ENCODE data around the gene ABCB9.
A peak's percentile ranks its signal among the peaks of the same experiment; 100 is the strongest.

The ABCB9 gene

DNA sequence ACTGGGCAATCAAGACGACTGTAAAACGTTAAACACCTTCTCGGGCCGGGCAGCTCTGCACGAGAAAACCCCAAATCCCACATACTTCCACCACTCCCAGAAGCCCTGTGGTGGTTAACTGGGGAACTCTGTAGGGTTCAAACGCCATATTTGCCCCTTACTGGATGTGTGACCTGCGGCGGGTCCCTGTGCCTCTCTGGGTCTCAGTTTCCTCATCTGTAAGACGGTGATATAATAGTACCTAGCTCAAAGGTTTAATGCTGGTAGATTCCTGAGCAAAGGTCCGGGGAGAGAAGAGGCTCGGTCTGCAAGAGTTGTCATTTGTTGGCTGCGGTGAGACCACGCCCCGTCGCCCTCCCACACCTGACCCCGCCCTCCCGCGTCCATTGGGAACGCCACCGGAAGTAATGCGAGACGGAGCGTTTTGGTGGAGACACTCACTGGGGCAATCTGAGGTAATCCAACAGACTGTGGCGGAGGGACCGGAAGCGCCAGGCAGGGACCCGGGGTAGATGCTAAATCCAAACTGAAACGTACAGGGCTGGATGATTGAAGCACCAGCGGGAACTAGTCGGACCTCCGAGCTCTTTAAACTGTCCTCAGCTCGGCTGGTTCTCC is 8.1 kb upstream of the ABCB9 start:
- H3K27ac Mint-ChIP-seq, result peak overlapping the region; percentile 95
- no peaks in the 10 kb centered on the region for H3K36me3 Mint-ChIP-seq
- ATAC-seq (ENCODE audit: low read depth) (peak; percentile 85), DNase-seq (ENCODE audit: low spot score in 2 of 2) (peak; percentile 92 to 98)
- H3K9me3 Mint-ChIP-seq, result no peaks in the 10 kb centered on the region
- H3K27me3 Mint-ChIP-seq, result no peaks in the 10 kb centered on the region
- H3K4me3 Mint-ChIP-seq, result peak overlapping the region; percentile 93
- H3K4me1 Mint-ChIP-seq, result peaks cover 10% of the 10 kb centered on the region

- Mint-ChIP-seq H3K27ac (no peak overlapping the region), H3K36me3 (no peaks in the 10 kb centered on the region), H3K27me3 (no peaks in the 10 kb centered on the region), H3K4me3 (no peak overlapping the region), H3K9me3 (no peaks in the 10 kb centered on the region), H3K4me1 (peaks cover 6% of the 10 kb centered on the region)
- DNase-seq (ENCODE audit: low spot score in 2 of 2) (no peak), ATAC-seq (ENCODE audit: low read depth) (no peak)
Observed at GRCh38 chr12:122969676-122970075, 3.4 kb upstream of the ABCB9 start.

DNA sequence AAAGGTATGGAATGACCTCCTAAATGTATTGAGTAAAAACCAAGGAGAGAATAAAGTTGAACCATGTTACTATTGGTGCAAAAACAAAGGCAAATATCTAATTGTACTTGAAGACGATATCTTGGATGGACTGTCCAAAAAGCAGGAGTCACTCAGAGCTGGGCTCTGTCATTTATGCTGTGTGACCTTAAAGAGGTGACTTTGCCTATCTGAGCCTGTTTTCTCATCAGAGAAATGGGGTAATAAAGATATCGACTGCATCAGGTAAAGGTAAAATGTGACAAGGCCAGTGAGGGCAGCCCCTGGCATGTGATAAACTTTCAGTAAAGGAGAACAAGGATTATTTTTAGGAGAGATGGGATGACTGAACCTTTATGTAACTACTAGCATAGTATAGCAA is 1.8 kb upstream of the ABCB9 start:
- ATAC-seq (ENCODE audit: low read depth) (no peak), DNase-seq (ENCODE audit: low spot score in 2 of 2) (no peak)
- no peak overlapping the region for H3K27ac Mint-ChIP-seq
- no peaks in the 10 kb centered on the region for H3K9me3 Mint-ChIP-seq
- H3K36me3 Mint-ChIP-seq, result no peaks in the 10 kb centered on the region
- no peak overlapping the region for H3K4me3 Mint-ChIP-seq
- H3K4me1 Mint-ChIP-seq, result peaks cover 6% of the 10 kb centered on the region
- H3K27me3 Mint-ChIP-seq, result no peaks in the 10 kb centered on the region

- peak overlapping the region; percentile 65 for H3K4me3 Mint-ChIP-seq
- H3K9me3 Mint-ChIP-seq, result no peaks in the 10 kb centered on the region
- H3K36me3 Mint-ChIP-seq, result no peaks in the 10 kb centered on the region
- H3K27ac Mint-ChIP-seq, result peak overlapping the region; percentile 6
- H3K4me1 Mint-ChIP-seq, result peaks cover 6% of the 10 kb centered on the region
- no peaks in the 10 kb centered on the region for H3K27me3 Mint-ChIP-seq
- no peak for ATAC-seq (ENCODE audit: low read depth)
- DNase-seq (ENCODE audit: low spot score in 2 of 2), result no peak
Observed at GRCh38 chr12:122966743-122967550, 684 bp upstream of the ABCB9 start.

GRCh38 chr12:122965321-122965751 is 927 bp downstream of the ABCB9 start:
- H3K9me3 Mint-ChIP-seq, result no peaks in the 10 kb centered on the region
- no peaks in the 10 kb centered on the region for H3K36me3 Mint-ChIP-seq
- no peak overlapping the region for H3K27ac Mint-ChIP-seq
- H3K4me1 Mint-ChIP-seq, result peaks cover 6% of the 10 kb centered on the region
- no peak for DNase-seq (ENCODE audit: low spot score in 2 of 2)
- H3K27me3 Mint-ChIP-seq, result no peaks in the 10 kb centered on the region
- no peak for ATAC-seq (ENCODE audit: low read depth)
- H3K4me3 Mint-ChIP-seq, result peak overlapping the region; percentile 37

DNA sequence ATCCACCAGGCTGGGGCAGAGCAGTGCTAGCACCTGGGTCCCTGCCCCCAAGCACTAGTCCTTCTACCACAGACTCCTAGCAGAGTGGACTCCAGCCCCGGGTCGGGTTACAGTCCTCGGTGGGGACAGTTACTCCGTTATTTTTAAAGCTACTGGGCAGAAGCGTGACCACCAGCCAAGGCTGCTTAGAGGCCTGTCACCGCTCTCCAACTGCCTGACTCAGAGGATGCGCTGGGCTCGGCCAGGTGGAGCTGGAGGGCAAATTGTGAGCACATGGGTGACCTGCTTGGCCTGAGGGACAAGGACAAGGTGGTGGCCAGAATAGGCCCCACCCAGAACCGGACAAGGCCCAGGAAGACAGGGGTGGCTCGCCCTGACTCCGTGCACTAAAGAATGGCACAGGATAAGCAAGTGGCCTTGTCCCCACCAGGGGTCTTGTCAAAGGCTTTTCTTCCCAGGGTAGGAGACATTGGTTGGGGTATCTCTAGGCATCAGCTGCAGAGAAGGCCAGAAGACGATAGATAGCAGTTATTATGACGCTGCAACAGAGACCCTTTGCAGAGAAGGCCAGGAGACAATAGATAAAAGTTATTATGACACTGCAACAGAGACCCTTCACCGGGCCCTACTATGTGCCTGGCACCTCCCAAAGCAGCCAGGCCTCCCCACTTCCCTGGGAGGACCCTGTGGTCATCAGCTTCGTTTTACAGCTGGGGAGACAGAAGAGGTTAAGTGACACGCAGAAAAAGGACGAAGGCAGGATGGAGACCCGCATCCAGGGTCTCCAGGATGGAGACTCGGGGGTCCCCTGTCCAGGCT is 1.6 kb downstream of the ABCB9 start:
- no peak for ATAC-seq (ENCODE audit: low read depth)
- DNase-seq (ENCODE audit: low spot score in 2 of 2), result no peak
- Mint-ChIP-seq H3K27ac (no peak overlapping the region), H3K4me3 (peak overlapping the region; percentile 59), H3K27me3 (no peaks in the 10 kb centered on the region), H3K9me3 (no peaks in the 10 kb centered on the region), H3K4me1 (peaks cover 5% of the 10 kb centered on the region), H3K36me3 (no peaks in the 10 kb centered on the region)

GRCh38 chr12:122963941-122964265 is 2.4 kb downstream of the ABCB9 start:
- Mint-ChIP-seq H3K27me3 (no peaks in the 10 kb centered on the region), H3K36me3 (no peaks in the 10 kb centered on the region)

GRCh38 chr12:122961531-122962329 is 4.5 kb downstream of the ABCB9 start:
- ATAC-seq (ENCODE audit: low read depth) (no peak), DNase-seq (ENCODE audit: low spot score in 2 of 2) (no peak)
- Mint-ChIP-seq H3K9me3 (no peaks in the 10 kb centered on the region), H3K4me1 (peaks cover under 1% of the 10 kb centered on the region), H3K27me3 (no peaks in the 10 kb centered on the region), H3K27ac (no peak overlapping the region), H3K36me3 (no peaks in the 10 kb centered on the region), H3K4me3 (no peak overlapping the region)

More at GRCh38 chr12:122963941-122964265, 2.4 kb downstream of the ABCB9 start:
- ATAC-seq (ENCODE audit: low read depth), result no peak
- H3K27ac Mint-ChIP-seq, result no peak overlapping the region
- peaks cover 4% of the 10 kb centered on the region for H3K4me1 Mint-ChIP-seq
- no peaks in the 10 kb centered on the region for H3K9me3 Mint-ChIP-seq
- H3K4me3 Mint-ChIP-seq, result no peak overlapping the region
- DNase-seq (ENCODE audit: low spot score in 2 of 2), result no peak

GRCh38 chr12:122960193-122960569 is 6.1 kb downstream of the ABCB9 start:
- Mint-ChIP-seq H3K4me1 (no peaks in the 10 kb centered on the region), H3K4me3 (no peak overlapping the region), H3K9me3 (no peaks in the 10 kb centered on the region), H3K36me3 (no peaks in the 10 kb centered on the region), H3K27me3 (no peaks in the 10 kb centered on the region), H3K27ac (no peak overlapping the region)
- ATAC-seq (ENCODE audit: low read depth) (no peak), DNase-seq (ENCODE audit: low spot score in 2 of 2) (no peak)

- ATAC-seq (ENCODE audit: low read depth), result no peak
- no peaks in the 10 kb centered on the region for H3K9me3 Mint-ChIP-seq
- no peaks in the 10 kb centered on the region for H3K27me3 Mint-ChIP-seq
- H3K4me1 Mint-ChIP-seq, result no peaks in the 10 kb centered on the region
- no peak overlapping the region for H3K4me3 Mint-ChIP-seq
- no peak for DNase-seq (ENCODE audit: low spot score in 2 of 2)
- H3K36me3 Mint-ChIP-seq, result no peaks in the 10 kb centered on the region
- no peak overlapping the region for H3K27ac Mint-ChIP-seq
Observed at GRCh38 chr12:122959566-122960192, 6.6 kb downstream of the ABCB9 start.

- Mint-ChIP-seq H3K9me3 (no peaks in the 10 kb centered on the region), H3K27ac (no peak overlapping the region), H3K27me3 (no peaks in the 10 kb centered on the region), H3K36me3 (no peaks in the 10 kb centered on the region), H3K4me1 (no peaks in the 10 kb centered on the region), H3K4me3 (no peak overlapping the region)
- DNase-seq (ENCODE audit: low spot score in 2 of 2) (no peak), ATAC-seq (ENCODE audit: low read depth) (no peak)
Observed at GRCh38 chr12:122958198-122958888, 7.9 kb downstream of the ABCB9 start.

- Mint-ChIP-seq H3K27ac (no peak overlapping the region), H3K4me1 (peaks cover 10% of the 10 kb centered on the region), H3K36me3 (no peaks in the 10 kb centered on the region), H3K9me3 (no peaks in the 10 kb centered on the region), H3K27me3 (no peaks in the 10 kb centered on the region), H3K4me3 (no peak overlapping the region)
- no peak for ATAC-seq (ENCODE audit: low read depth)
- DNase-seq (ENCODE audit: low spot score in 2 of 2), result no peak
Observed at GRCh38 chr12:122956035-122956434, 10.2 kb downstream of the ABCB9 start.

DNA sequence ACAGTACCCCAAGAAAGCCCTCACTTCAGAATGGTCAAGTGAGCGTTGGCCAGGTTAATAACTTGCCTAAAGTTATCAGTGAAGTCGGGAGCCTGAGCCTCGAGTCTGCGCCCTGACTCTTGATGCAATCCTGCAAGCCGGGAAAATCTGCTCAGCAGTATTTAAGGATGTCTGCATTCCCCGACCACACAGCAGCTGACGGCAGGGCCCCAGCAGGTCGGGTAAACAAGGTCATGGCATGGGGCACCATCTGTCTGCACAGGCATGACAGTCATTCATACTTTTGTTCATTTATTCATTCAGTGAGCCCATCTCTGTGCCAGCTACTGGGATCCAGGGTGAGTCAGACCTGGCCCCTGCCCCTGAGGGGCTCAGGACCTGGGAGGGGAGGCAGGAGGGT is 11.1 kb downstream of the ABCB9 start:
- Mint-ChIP-seq H3K4me3 (no peak overlapping the region), H3K9me3 (no peaks in the 10 kb centered on the region), H3K36me3 (no peaks in the 10 kb centered on the region), H3K27ac (no peak overlapping the region), H3K4me1 (peaks cover 10% of the 10 kb centered on the region), H3K27me3 (no peaks in the 10 kb centered on the region)
- DNase-seq (ENCODE audit: low spot score in 2 of 2) (no peak), ATAC-seq (ENCODE audit: low read depth) (no peak)
